RWPE2 (cell line): Measurements from ENCODE around the gene NCDN.

Experiments
- ATAC-seq: fragments of 200-7000 bp; cut with Tn5 transposase; 3 replicates; pipeline ENCODE4 v1.9.1; 2021; ENCODE audit warnings: low read depth
- DNase-seq: peaks from one replicate; pipeline ENCODE4 v3.0.0-alpha.2; 2020; ENCODE audit warnings: low spot score
- H3K27ac ChIP-seq: fragments of 450-650 bp; 2 replicates; pipeline ENCODE4 v1.5.1; 2017; ENCODE audit warnings: mild to moderate bottlenecking; ENCODE audit not compliant: poor library complexity, severe bottlenecking
- H3K27me3 ChIP-seq: fragments of 250-450 bp; sonication (Bioruptor Pico); 2 replicates; pipeline ENCODE4 v1.5.1; 2021; ENCODE audit warnings: mild to moderate bottlenecking, moderate library complexity; ENCODE audit not compliant: insufficient read depth, poor library complexity, severe bottlenecking
- H3K36me3 ChIP-seq: fragments of 250-450 bp; sonication (Bioruptor Pico); 2 replicates; pipeline ENCODE4 v1.5.1; 2020; ENCODE audit warnings: low read depth, mild to moderate bottlenecking, moderate library complexity
- H3K4me1 ChIP-seq: fragments of 250-450 bp; sonication (Bioruptor Pico); 2 replicates; pipeline ENCODE4 v1.5.1; 2021; ENCODE audit warnings: mild to moderate bottlenecking, moderate library complexity; ENCODE audit not compliant: insufficient read depth, poor library complexity, severe bottlenecking
- H3K4me3 ChIP-seq: fragments of 250-450 bp; sonication (Bioruptor Pico); 2 replicates; pipeline ENCODE4 v1.5.1; 2021; ENCODE audit warnings: mild to moderate bottlenecking, moderate library complexity; ENCODE audit not compliant: severe bottlenecking
- H3K9me3 ChIP-seq: fragments of 250-450 bp; sonication (Bioruptor Pico); 2 replicates; pipeline ENCODE4 v1.5.1; 2021; ENCODE audit warnings: mild to moderate bottlenecking, moderate library complexity; ENCODE audit not compliant: severe bottlenecking
- CTCF ChIP-seq: fragments of 450-650 bp; IDR thresholded peaks from one replicate; pipeline ENCODE4 v1.5.1; 2017; ENCODE audit warnings: mild to moderate bottlenecking, moderate library complexity; ENCODE audit not compliant: poor library complexity, severe bottlenecking

Gene NCDN

DNA sequence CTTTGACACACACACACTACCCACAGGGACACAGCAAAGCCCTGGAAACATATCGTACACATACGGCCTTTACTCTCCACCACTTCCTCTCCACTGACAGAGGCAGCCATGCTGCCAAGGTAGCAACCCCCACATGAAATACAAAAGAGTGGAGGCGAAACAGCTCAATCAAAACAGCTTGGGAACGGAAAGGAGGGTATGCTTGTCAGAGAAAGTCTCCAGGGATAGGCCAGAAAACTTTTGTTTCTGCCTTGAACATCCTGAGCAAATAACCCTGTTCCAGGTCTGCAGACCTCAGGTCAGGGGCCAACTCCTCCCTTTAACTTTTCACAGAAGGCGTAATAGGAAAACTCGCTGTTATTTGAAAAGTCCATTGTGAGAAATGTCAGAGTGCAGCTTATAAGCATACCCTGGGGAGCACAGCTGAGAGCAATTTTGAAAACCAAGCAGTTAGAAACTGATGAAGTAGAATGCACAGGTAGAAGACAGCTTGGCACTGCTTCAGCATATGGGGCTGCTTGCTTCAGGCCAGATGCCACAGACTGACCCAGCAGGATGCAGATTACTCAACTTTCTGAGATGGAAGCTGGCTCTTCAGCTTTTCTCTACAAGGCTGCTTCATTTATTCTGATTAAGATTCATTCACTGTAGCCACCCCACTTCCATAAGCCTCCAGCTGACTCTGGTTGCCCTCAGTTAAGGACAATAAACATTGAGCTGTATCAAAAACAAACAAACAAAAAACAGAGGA lies 18.4 kb upstream of the NCDN start:
- Histone ChIP-seq H3K36me3 (peaks cover 4% of the 10 kb centered on the region), H3K27ac (no peak overlapping the region), H3K4me3 (no peak overlapping the region), H3K27me3 (no peaks in the 10 kb centered on the region), H3K4me1 (no peaks in the 10 kb centered on the region), H3K9me3 (no peaks in the 10 kb centered on the region)
- TF ChIP-seq CTCF = no peak
- no peak for DNase-seq
- ATAC-seq = peak; percentile 41; the same call in 2 of the 3 replicates

DNA sequence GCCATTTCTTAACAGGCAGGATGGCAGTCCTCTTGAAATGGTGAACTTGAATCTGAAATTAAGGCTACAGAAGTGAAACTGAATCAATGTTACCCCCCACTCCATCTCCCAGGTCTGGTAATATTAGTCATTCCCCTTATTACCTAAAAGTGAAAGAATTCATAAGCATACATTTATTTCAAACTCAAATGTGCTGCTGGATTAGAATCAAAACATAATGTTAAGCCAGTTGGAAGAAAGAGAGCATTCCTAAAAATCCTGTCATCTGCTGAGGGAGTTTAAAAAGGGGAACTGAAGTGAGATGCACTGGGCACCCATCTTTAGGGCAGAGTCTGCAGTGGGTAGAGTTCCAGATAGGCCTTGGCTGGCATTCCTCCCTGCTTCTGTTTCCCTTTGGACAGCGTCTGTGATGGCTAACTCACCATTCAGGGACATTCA lies 17.8 kb upstream of the NCDN start:
- no peak overlapping the region for H3K27ac ChIP-seq
- ATAC-seq = 0 out of 3 replicates have a peak, but pooled peaks have one; percentile 21
- H3K27me3 ChIP-seq = no peaks in the 10 kb centered on the region
- peaks cover 4% of the 10 kb centered on the region for H3K36me3 ChIP-seq
- no peak for DNase-seq
- no peak for TF ChIP-seq CTCF
- no peak overlapping the region for H3K4me3 ChIP-seq
- H3K4me1 ChIP-seq = no peaks in the 10 kb centered on the region
- no peaks in the 10 kb centered on the region for H3K9me3 ChIP-seq

DNA sequence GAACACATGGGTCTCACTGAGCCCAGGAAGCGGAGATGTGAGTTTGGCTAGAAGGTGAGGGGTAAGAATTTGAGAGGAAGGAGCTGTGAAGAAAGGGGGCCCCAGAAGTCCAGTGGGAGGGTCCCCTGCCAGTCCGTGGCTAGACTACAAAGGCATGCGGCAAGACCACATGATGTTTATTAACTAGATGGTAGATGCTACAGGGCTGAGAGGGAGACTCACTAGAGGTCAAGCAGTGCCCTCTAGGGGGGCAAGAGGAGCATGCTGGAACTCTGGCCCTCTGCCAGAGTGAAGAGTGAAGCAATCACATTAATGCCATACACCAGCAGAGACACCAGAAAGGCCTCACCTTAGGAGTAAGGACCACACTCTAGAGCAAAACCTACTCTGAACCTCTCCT lies 12.6 kb upstream of the NCDN start:
- peaks cover 35% of the 10 kb centered on the region for H3K36me3 ChIP-seq
- H3K4me1 ChIP-seq = no peaks in the 10 kb centered on the region
- H3K27ac ChIP-seq = no peak overlapping the region
- no peak overlapping the region for H3K4me3 ChIP-seq
- ATAC-seq = no peak; the same call in 2 of the 3 replicates
- no peak for DNase-seq
- no peaks in the 10 kb centered on the region for H3K27me3 ChIP-seq
- peaks cover 2% of the 10 kb centered on the region for H3K9me3 ChIP-seq
- TF ChIP-seq CTCF = peak; percentile 23

GRCh38 chr1:35546614-35547013 lies 11.0 kb upstream of the NCDN start:
- no peak for ATAC-seq
- no peak for TF ChIP-seq CTCF
- Histone ChIP-seq H3K36me3 (peaks cover 51% of the 10 kb centered on the region), H3K4me1 (no peaks in the 10 kb centered on the region), H3K9me3 (peaks cover 2% of the 10 kb centered on the region), H3K4me3 (no peak overlapping the region), H3K27me3 (no peaks in the 10 kb centered on the region), H3K27ac (no peak overlapping the region)
- no peak for DNase-seq

DNA sequence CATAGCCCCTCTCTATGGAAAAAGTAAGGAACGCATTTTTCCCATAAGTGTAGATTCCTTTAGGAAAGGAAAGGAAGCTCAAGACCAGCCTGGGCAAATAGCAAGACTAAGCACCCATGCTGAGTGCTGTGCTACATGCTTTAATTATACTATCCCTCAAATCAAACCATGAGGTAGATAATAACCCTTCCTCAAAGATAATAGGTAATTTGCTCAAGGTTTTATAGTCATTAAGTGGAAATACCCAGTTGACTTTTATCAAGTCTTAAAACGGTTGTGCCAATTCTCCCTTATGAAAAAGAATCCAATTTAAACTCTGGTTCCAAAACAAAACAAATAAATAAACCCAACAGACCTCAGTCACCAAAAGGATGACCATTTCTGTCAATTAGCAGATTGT lies 3.7 kb upstream of the NCDN start:
- Histone ChIP-seq H3K36me3 (peaks cover 47% of the 10 kb centered on the region), H3K27me3 (no peaks in the 10 kb centered on the region), H3K9me3 (no peaks in the 10 kb centered on the region), H3K27ac (no peak overlapping the region), H3K4me1 (peaks cover 14% of the 10 kb centered on the region), H3K4me3 (no peak overlapping the region)
- DNase-seq (no peak), ATAC-seq (no peak)
- TF ChIP-seq CTCF = no peak
